Smooth muscle cell (in vitro differentiated cells): Measurements from ENCODE around the gene RNF26. TPM values are rescaled to one million over a fixed set of nuclear protein-coding genes. Genes with fewer than 3 reads are reported as not detected.

Source experiments
- DNase-seq: peaks from one replicate; lab custom pipeline; 2025; ENCODE audit not compliant: unreplicated experiment; lab: John Stamatoyannopoulos, UW
- H2AFZ ChIP-seq: fragments of 200-600 bp; sonication (generic); 2 replicates; pipeline ENCODE4 v1.6.0; 2016; ENCODE audit warnings: antibody characterized with exemption, low read depth, mild to moderate bottlenecking
- H3F3A ChIP-seq: fragments of 200-600 bp; sonication (generic); 2 replicates; pipeline ENCODE4 v1.6.0; 2017; ENCODE audit warnings: antibody characterized with exemption, low read depth
- H3K27ac ChIP-seq: fragments of 200-600 bp; sonication (generic); 2 replicates; pipeline ENCODE4 v1.5.1; 2016; ENCODE audit warnings: low read depth, mild to moderate bottlenecking
- H3K27me3 ChIP-seq: fragments of 200-600 bp; sonication (generic); 2 replicates; pipeline ENCODE4 v1.6.1; 2016; ENCODE audit warnings: low read depth, mild to moderate bottlenecking
- H3K36me3 ChIP-seq: fragments of 200-600 bp; sonication (generic); 2 replicates; pipeline ENCODE4 v1.5.1; 2016; ENCODE audit warnings: low read depth
- H3K4me1 ChIP-seq: fragments of 200-600 bp; sonication (generic); 2 replicates; pipeline ENCODE4 v1.5.1; 2016; ENCODE audit warnings: low read depth
- H3K4me2 ChIP-seq: fragments of 200-600 bp; sonication (generic); 2 replicates; pipeline ENCODE4 v1.6.0; 2016; ENCODE audit warnings: mild to moderate bottlenecking
- H3K4me3 ChIP-seq: fragments of 200-600 bp; sonication (generic); 2 replicates; pipeline ENCODE4 v1.5.1; 2016; ENCODE audit warnings: mild to moderate bottlenecking
- H3K79me2 ChIP-seq: fragments of 200-600 bp; sonication (generic); 2 replicates; pipeline ENCODE4 v1.6.0; 2016; ENCODE audit warnings: low read depth, mild to moderate bottlenecking
- H3K9ac ChIP-seq: fragments of 200-600 bp; sonication (generic); 2 replicates; pipeline ENCODE4 v1.6.0; 2016; ENCODE audit warnings: low read depth
- H3K9me3 ChIP-seq: fragments of 200-600 bp; sonication (generic); replicated peaks from 2 replicates; pipeline ENCODE4 v1.5.1; 2016; ENCODE audit warnings: low read depth
- H4K20me1 ChIP-seq: fragments of 200-600 bp; sonication (generic); 2 replicates; pipeline ENCODE4 v1.6.0; 2016; ENCODE audit warnings: low read depth
- WGBS: methylation state at CpG from one replicate; pipeline ENCODE4 v1.1.7; 2016; ENCODE audit warnings: low lambda C conversion rate; 5-methylcytosine and 5-hydroxymethylcytosine counted together
- polyA plus RNA-seq: library from polyadenylated mRNA; unstranded; fragments of >200 nt; fragmentation: Nextera tagmentation; extraction: Ambion mirVana; gene quantifications from 2 replicates; pipeline ENCODE4 v1.2.1, GENCODE V29; 2016
- total RNA-seq: library from RNA; depleted of rRNA; stranded (reverse); fragments of >200 nt; gene quantifications from 2 replicates; pipeline ENCODE4 v1.2.3, GENCODE V29; 2014
- TF ChIP-seq, protein P1 (sequence below): fragments of 200-600 bp; sonication (generic); IDR thresholded peaks from 2 replicates; pipeline ENCODE4 v1.5.1; 2017; ENCODE audit warnings: borderline replicate concordance, mild to moderate bottlenecking, antibody characterized with exemption; ENCODE audit not compliant: insufficient read depth, poor library complexity, severe bottlenecking

The RNF26 gene
- total and polyA plus RNA-seq, 2 experiments from 2014 or later: 14.6 to 63.1 TPM

DNA sequence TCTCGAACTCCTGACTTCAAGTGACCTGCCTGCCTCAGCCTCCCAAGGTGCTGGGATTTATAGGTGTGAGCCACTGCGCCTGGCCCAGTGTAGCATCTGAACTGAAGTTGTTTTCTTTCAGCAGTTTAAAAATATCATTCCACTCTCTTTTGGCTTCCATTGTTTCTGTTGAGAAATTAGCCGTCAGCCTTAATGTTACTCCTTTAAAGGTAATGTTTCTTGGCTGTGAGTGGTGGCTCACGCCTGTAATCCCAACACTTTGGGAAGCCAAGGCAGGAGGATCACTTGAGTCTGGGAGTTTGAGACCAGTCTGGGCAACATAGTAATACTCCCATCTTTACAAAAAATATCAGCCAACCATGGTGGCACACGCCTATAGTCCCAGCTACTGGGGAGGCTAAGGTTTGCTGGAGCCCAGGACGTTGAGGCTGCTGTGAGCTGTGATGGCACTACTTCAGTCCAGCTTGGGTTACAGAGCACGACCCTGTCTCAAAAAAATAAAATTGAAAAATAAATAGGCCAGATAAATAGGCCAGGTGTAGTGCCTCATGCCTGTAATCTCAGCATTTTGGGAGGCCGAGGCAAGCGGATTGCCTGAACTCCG lies 43.3 kb upstream of the RNF26 start:
- WGBS: 97% methylated on average over 10 of the region's 10 CpGs
- Histone ChIP-seq H2AFZ (no peak overlapping the region), H4K20me1 (no peaks in the 10 kb centered on the region), H3K9me3 (peaks cover 8% of the 10 kb centered on the region), H3K27me3 (no peaks in the 10 kb centered on the region), H3K4me3 (no peak overlapping the region), H3K79me2 (peaks cover 3% of the 10 kb centered on the region), H3K4me2 (no peak overlapping the region), H3K4me1 (no peaks in the 10 kb centered on the region), H3F3A (no peaks in the 10 kb centered on the region), H3K36me3 (peaks cover 5% of the 10 kb centered on the region), H3K9ac (no peak overlapping the region), H3K27ac (no peak overlapping the region)
- TF ChIP-seq, protein P1, sequence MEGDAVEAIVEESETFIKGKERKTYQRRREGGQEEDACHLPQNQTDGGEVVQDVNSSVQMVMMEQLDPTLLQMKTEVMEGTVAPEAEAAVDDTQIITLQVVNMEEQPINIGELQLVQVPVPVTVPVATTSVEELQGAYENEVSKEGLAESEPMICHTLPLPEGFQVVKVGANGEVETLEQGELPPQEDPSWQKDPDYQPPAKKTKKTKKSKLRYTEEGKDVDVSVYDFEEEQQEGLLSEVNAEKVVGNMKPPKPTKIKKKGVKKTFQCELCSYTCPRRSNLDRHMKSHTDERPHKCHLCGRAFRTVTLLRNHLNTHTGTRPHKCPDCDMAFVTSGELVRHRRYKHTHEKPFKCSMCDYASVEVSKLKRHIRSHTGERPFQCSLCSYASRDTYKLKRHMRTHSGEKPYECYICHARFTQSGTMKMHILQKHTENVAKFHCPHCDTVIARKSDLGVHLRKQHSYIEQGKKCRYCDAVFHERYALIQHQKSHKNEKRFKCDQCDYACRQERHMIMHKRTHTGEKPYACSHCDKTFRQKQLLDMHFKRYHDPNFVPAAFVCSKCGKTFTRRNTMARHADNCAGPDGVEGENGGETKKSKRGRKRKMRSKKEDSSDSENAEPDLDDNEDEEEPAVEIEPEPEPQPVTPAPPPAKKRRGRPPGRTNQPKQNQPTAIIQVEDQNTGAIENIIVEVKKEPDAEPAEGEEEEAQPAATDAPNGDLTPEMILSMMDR: no peak
- no peak for DNase-seq

- no peaks in the 10 kb centered on the region for H3K27me3 ChIP-seq
- TF ChIP-seq, protein P1: no peak
- H2AFZ ChIP-seq: no peak overlapping the region
- H3K4me3 ChIP-seq: no peak overlapping the region
- peaks cover 19% of the 10 kb centered on the region for H3K36me3 ChIP-seq
- H3K4me2 ChIP-seq: no peak overlapping the region
- H3F3A ChIP-seq: no peaks in the 10 kb centered on the region
- H4K20me1 ChIP-seq: no peaks in the 10 kb centered on the region
- WGBS: 98% methylated on average over 3 of the region's 3 CpGs
- no peak overlapping the region for H3K9ac ChIP-seq
- H3K9me3 ChIP-seq: peaks cover 8% of the 10 kb centered on the region
- H3K27ac ChIP-seq: no peak overlapping the region
- H3K4me1 ChIP-seq: no peaks in the 10 kb centered on the region
- DNase-seq: no peak
- peaks cover 6% of the 10 kb centered on the region for H3K79me2 ChIP-seq
Measured at GRCh38 chr11:119293461-119293860, 40.9 kb upstream of the RNF26 start.

GRCh38 chr11:119295178-119295577 lies 39.1 kb upstream of the RNF26 start:
- no peak for DNase-seq
- Histone ChIP-seq H3K4me2 (no peak overlapping the region), H3K4me3 (no peak overlapping the region), H3K79me2 (peaks cover 6% of the 10 kb centered on the region), H3K36me3 (peaks cover 25% of the 10 kb centered on the region), H3K27me3 (no peaks in the 10 kb centered on the region), H4K20me1 (no peaks in the 10 kb centered on the region), H2AFZ (no peak overlapping the region), H3K4me1 (no peaks in the 10 kb centered on the region), H3K9ac (no peak overlapping the region), H3F3A (no peaks in the 10 kb centered on the region), H3K9me3 (peaks cover 8% of the 10 kb centered on the region), H3K27ac (no peak overlapping the region)
- 78% methylated on average over 3 of the region's 3 CpGs for WGBS
- TF ChIP-seq, protein P1: no peak

DNA sequence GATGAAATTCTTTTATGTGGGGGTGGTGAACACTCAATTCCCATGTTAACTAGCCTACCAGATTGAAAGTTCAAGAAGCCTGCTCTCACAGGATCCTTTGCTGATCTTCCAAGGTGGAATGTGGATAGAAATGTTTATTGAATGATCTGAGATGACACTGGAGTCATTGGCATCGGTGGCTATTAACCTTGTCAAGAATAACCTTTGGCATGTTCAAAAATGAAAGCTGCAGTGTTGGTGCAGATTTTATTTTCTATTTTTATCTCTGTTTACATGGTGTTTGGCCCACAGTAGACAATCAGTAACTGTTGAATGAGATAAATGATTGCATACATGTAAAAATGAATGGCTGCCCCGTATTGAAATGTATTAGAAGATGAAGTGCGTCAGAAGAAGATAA lies 36.4 kb upstream of the RNF26 start:
- no peaks in the 10 kb centered on the region for H3K27me3 ChIP-seq
- no peak overlapping the region for H3K27ac ChIP-seq
- no peak overlapping the region for H3K4me2 ChIP-seq
- H3K4me3 ChIP-seq: no peak overlapping the region
- TF ChIP-seq, protein P1: no peak
- H4K20me1 ChIP-seq: no peaks in the 10 kb centered on the region
- no peaks in the 10 kb centered on the region for H3K4me1 ChIP-seq
- peaks cover 21% of the 10 kb centered on the region for H3K36me3 ChIP-seq
- no peak overlapping the region for H3K9ac ChIP-seq
- H3K79me2 ChIP-seq: peaks cover 6% of the 10 kb centered on the region
- no peak for DNase-seq
- no peaks in the 10 kb centered on the region for H3K9me3 ChIP-seq
- no peaks in the 10 kb centered on the region for H3F3A ChIP-seq
- 97% methylated on average over 3 of the region's 3 CpGs for WGBS
- no peak overlapping the region for H2AFZ ChIP-seq
